SK-N-SH treated with all-trans-retinoic acid at 6 μM for 48 hours (cell line): ENCODE data around the gene FABP3.

Source experiments
- BACH2 ChIP-seq: fragments of 250-450 bp; sonication (Bioruptor Pico); IDR thresholded peaks from 2 replicates; pipeline ENCODE4 v1.9.0; 2021; ENCODE audit warnings: mild to moderate bottlenecking, borderline replicate concordance
- PPARA ChIP-seq: fragments of 250-450 bp; sonication (Bioruptor Pico); IDR thresholded peaks from 2 replicates; pipeline ENCODE4 v1.5.0; 2020; ENCODE audit warnings: mild to moderate bottlenecking, borderline replicate concordance
- ZFP30 ChIP-seq: fragments of 450-650 bp; formaldehyde crosslinking; IDR thresholded peaks from 2 replicates; pipeline ENCODE4 v1.5.0; 2022; ENCODE audit warnings: mild to moderate bottlenecking, moderate library complexity
- TF ChIP-seq, protein P1 (sequence below): fragments of 250-450 bp; sonication (Bioruptor Pico); IDR thresholded peaks from 2 replicates; pipeline ENCODE4 v1.8.0; 2020; ENCODE audit warnings: mild to moderate bottlenecking, moderate library complexity, borderline replicate concordance

DNA sequence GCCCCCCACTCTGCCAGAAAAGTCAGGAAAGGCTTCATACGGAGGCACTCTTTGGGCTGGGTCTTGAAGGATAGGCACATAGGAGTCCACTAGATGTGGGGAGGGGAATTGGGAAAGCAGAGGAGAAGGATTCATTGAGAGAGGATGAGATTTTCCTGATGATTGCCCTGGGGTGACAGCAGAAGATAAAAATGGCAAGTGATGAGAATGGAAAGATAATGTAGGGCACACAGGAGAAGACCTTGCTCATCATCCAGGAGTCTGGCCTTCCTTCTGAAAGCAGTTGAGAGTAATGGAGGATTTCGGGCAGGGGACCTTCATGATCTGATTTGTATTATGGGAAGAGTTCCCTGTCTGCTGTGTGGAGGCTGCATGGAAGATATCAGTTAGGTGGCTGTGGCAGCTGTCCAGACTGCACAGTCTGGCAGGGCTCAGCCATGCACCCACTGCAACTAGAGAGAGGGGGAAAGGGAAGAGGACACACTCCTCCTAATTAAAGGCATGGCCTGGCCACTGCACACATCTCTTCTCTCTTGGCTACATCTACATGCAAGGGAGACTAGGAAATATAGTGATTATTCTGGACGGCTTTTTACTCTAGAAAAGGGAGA lies 9.6 kb upstream of the FABP3 start:
- TF ChIP-seq BACH2 (CRISPR knock-in tag) (no peak), PPARA (CRISPR knock-in tag) (no peak), ZFP30 (CRISPR knock-in tag) (no peak)
- TF ChIP-seq, protein P1, sequence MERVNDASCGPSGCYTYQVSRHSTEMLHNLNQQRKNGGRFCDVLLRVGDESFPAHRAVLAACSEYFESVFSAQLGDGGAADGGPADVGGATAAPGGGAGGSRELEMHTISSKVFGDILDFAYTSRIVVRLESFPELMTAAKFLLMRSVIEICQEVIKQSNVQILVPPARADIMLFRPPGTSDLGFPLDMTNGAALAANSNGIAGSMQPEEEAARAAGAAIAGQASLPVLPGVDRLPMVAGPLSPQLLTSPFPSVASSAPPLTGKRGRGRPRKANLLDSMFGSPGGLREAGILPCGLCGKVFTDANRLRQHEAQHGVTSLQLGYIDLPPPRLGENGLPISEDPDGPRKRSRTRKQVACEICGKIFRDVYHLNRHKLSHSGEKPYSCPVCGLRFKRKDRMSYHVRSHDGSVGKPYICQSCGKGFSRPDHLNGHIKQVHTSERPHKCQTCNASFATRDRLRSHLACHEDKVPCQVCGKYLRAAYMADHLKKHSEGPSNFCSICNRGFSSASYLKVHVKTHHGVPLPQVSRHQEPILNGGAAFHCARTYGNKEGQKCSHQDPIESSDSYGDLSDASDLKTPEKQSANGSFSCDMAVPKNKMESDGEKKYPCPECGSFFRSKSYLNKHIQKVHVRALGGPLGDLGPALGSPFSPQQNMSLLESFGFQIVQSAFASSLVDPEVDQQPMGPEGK (CRISPR knock-in tag), result no peak
